GM19238 (cell line): ENCODE results near the gene EXOC1L.
A peak's percentile ranks its signal among the peaks of the same experiment; 100 is the strongest.
"Not testable (repeated sequence)": the region's sequence is repeated elsewhere in the genome, so short reads cannot be mapped to it uniquely, and the experiment has no call there.

Experiments
- DNase-seq: peaks from one replicate; pipeline ENCODE4 v3.0.0; 2011; ENCODE audit warnings: low spot score; ENCODE audit not compliant: insufficient read length

EXOC1L gene

DNA sequence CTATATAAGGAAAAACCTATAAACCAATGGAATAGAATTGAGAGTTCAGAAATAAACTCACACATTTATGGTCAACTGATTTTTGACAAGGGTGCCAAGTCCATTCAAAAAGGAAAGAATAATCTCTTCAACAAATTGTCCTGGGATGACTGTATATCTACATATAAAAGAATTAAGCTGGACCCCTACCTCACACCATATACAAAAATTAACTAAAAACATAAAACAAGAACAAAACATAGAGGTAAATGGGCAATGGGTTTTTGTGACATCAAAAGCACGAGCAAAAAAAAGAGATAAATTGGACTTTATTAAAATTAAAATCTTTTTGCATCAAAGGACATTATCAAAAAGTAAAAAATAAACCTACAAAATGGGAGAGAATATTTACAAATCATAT lies 18.3 kb downstream of the EXOC1L start:
- no peak for DNase-seq

DNA sequence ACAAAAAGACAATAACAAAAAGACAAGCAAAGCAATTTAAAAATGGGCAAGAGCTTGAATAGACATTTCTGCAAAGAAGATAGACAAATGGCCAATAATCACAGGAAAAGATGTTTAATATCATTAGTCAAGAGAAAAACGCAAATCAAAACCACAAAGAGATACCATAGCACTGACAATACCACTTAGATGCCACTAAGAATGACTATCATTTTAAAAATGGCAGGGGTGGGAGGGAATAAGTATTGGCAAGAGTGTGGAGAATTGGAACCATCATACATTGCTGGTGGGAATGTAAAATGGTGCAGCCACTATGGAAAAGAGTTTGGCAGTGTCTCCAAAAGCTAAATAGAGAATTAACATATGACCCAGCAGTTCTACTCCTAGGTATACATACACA lies 18.8 kb downstream of the EXOC1L start:
- DNase-seq = no peak

DNA sequence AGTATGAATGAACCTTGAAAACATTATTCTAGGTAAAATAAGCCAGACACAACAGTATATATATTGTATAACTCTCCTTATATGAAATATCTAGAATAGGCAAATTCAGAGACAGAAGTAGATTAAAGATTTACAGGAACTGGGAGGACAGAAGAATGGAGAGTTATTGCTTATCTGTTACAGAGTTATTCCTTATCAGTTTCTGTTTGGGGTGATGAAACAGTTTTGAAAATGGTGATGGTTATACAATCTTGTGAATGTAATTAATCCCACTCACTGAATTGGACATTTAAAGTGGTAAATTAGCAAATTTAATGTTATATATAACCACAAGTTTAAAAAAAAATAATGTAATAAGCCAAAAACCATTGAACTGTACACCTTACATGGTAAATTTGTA lies 19.4 kb downstream of the EXOC1L start:
- no peak for DNase-seq

DNA sequence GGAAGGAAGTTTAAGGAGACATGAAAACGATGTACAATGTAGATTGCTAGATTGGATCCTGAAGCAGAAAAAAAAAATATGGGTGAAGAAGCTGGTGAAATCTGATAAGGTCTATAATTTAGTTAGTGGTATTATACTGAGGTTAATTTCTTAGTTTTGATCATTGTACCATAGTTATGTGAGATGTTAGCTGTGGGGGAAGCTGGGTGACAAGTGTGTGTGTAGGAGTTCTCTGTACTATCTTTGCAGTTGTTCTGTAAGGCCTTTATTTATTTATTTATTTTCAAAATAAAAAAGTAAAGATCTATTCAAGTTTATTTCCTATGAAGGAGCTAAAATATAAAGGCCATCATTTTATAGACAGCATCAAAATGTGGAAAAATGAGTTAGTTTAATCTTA lies 21.4 kb downstream of the EXOC1L start:
- DNase-seq = no peak

DNA sequence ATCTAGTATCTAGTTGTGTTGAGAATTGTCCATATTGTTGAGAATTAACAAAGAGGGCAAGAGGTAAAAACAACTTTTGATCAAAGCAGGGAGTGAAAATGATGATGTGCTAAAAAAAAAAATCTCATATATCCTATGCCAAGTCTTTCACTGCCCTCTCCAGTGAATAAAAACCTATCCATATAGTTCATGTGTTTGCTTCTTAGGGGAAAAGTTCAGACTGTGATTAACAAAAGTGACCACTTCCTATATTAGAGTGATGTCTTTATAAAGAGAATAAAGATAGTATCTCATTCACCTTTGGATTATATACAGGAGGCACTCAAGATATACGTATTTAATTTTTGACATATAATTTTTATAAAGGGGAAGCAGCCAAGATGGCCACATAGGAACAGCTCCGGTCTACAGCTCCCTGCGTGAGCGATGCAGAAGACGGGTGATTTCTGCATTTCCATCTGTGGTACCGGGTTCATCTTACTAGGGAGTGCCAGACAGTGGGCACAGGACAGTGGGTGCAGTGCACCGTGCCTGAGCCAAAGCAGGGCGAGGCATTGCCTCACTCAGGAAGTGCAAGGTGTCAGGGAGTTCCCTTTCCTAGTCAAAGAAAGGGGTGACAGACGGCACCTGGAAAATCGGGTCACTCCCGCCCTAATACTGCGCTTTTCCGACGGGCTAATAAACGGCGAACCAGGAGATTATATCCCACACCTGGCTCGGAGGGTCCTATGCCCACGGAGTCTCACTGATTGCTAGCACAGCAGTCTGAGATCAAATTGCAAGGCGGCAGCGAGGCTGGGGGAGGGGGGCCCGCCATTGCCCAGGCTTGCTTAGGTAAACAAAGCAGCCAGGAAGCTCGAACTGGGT lies 22.0 kb downstream of the EXOC1L start:
- not testable (repeated sequence) for DNase-seq

DNA sequence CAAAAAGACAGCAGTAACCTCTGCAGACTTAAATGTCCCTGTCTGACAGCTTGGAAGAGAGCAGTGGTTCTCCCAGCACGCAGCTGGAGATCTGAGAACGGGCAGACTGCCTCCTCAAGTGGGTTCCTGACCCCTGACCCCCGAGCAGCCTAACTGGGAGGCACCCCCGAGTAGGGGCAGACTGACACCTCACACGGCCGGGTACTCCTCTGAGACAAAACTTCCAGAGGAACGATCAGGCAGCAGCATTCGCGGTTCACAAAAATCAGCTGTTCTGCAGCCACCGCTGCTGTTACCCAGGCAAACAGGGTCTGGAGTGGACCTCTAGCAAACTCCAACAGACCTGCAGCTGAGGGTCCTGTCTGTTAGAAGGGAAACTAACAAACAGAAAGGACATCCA lies 22.7 kb downstream of the EXOC1L start:
- not testable (repeated sequence) for DNase-seq

DNA sequence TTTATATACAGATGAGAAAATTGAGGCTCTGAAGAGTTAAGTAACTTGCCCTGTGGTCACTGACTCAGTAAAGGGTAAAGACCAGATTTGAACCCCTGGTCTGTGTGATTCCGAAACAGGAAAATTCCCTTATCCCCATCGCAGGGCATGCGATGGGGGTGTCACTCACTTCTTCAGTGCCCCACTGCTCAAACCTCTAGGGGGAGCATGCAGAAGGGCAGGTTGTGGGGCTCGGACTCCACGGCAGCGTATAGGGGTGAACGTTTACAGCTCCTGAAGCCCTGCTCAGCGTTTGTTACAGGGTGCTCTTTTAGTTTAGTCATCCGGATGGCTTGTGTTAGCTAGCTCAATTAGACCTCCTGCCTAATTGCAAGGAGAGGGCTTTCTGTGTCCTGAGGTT lies 30.1 kb downstream of the EXOC1L start:
- DNase-seq = no peak

DNA sequence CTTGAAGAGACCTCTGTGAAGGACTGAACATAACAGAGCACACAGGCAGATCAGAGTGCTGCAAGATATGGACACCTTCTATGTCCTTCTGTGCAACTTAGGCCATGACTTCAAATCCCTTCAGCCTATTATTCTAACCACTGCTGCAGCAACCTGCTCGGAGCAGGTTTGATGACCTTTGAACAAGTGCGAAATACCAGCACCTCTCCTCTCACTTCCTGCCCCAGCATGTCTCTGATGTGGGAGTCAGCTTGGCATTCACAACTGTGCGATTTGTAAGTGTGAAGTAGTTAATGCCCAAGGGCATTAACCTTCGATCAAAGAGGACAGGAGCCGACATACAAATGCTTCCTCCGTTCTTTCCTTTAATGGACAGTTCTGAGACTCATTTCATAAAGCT lies 32.3 kb downstream of the EXOC1L start:
- DNase-seq = no peak

DNA sequence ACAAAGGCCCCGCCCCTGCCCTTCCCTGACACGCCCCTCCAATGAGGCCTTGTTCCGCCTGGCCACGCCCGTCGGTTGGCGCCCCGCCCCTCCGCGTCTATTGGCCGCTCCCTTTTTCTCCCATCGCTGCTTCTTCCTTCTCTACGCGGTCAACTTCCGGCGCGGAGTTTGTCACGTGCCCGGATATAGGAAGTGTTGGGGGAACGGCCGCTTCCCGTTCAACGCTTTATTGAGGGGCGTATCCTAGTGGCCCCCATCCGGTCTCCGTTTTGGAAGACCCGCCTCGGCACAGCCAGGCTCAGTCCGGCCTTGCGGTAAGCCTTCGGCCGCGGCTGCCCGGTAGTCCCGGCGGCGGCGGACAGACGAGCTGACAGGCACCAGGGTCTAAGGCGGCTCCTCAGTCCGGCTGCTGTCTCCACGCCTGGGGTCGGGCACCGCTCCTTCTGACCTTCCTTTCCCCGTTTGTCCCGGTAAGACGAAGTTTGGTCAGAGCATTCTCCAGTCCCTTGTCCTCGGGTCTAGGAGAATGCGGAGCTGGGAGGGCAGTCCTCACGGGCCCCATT lies 34.0 kb downstream of the EXOC1L start, which contains the start of gene EXOC1:
TSS of gene EXOC1 (plus strand) at position 165 of the 563 bp plus-strand sequence. CDS start 4,676 bp downstream, outside the sequence.
- peak; percentile 73 for DNase-seq

DNA sequence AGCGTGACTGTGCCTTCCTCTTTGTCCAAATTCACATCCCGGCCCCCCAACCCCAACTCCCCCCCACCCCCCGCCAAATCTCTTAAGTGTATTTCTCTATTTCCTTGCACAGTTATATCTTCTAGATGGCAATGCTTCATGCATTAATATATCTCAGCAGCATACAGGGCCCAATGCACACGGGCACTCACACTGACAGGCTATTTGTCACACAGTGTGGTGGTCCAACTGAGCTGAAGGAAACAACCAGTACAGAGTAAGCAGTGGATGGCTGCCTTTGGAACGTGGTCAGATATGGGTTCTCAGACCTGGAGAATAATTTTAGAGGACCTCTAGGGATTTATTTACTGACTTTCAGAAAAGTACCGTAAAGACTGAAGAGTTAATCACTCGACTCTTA lies 34.5 kb downstream of the EXOC1L start:
- DNase-seq = no peak

DNA sequence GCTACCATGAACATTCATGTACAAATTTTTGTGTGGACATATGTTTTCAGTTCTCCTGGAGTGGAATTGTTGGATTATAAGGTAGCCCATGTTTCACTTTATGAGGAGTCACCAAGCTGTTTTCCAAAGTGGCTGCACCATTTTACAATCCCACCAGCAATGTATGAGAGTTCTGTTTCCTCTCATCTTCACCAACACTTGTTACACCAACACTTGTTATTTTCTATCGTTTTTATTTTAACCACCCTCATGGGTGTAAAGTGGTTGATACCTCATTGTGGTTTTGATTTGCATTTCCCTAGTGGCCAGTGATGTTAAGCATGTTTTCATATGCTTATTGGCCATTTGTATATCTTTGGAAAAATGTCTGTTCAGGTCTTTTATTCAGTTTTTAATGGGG lies 38.0 kb downstream of the EXOC1L start:
- DNase-seq = no peak

DNA sequence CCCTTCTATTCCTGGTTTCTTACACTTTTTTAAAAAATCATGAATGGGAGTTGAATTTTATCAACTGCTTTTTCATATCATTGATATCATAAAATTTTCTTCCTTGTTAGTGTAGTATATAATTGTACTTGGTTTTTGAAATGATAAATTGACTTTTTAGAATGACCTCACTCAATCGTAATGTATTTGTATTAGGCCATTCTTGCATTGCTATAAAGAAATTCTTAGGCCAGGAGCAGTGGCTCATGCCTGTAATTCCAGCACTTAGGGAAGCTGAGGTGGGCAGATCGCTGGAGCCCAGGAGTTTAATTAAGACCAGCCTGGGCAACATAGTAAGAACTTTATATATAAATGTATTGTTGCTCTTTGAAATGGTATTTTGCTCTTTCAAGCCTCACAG lies 40.1 kb downstream of the EXOC1L start:
- no peak for DNase-seq

DNA sequence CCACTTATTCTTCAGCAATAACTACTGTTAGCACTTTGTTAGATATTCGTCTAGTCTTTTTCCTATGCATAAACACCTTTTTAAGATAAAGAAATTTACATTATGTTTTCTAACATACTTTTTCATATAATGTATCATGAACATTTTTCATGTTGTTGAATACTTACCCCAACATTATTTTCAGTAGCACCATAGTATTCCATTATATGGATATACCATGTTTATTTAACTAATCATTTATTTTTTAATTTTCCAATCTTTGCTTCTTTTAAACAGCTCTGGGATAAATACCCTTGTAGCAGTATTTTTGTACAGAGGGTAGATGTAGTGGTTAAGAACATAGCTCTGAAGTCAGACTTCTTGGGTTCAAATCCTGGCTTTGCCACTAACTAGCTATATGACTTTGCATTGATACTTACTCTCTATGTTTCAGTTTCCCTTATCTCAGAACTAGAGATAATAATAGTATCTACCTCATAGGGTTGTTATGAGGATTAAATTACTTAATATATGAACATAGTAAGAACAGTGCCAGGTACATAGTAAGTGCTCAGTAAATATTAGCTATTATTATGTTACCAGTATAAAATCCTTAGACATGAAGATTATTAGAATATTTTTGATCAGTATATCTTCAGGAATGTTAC lies 45.1 kb downstream of the EXOC1L start:
- DNase-seq = no peak

DNA sequence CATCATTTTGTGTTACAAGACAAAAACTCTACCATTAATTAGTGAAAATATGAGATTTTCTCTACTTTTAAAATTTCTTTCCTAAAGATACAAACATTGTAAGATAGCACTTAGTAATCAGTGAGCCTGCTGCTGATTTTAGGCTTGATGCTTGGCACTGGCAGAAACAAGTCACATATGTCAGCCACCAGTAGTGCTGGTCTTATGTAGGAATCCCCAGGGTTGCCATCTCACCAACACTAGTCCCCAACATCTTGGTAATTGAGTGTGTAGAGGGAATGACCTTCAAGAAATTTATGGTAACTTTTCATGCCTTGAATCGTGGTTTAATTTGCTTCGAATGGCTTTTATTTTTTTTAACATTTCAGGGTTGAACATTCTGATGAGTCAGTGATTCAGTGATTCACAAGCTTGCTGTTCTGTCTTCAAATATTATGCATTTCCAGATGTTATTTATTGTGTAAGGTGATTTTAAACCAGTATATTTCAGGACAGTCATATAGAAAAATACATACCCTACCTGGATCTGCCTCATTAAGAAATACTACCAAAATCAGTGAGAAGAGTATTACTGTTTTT lies 45.7 kb downstream of the EXOC1L start:
- DNase-seq = no peak

DNA sequence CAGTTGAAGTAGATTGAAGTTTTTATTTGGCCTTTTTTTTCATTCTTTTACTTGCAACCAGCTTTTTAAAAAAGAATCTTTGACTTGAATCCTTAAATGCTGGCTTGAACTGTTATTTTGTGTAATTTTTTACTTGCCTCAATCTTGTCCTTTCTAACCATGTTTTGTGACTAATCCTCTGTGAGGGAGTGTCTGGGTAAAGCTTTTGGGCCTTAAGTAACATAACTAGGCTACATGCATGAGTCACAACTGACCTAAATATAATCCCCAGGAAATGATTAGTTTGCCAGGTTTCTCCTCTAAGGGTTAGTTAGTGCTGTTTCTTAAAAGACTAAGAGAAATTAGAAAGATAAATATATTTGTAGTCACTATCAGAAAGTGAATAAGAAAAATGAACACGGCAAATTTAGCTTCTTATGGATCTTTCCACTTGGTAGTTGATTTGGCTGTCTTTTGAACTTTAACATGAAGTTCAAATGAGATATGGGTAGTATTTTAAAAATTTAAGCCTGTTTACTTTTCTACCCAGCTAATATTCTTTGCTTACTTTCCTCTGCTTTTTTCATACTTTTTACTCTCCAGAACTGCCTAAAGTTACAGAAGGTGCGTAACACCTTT lies 46.8 kb downstream of the EXOC1L start:
- no peak for DNase-seq

DNA sequence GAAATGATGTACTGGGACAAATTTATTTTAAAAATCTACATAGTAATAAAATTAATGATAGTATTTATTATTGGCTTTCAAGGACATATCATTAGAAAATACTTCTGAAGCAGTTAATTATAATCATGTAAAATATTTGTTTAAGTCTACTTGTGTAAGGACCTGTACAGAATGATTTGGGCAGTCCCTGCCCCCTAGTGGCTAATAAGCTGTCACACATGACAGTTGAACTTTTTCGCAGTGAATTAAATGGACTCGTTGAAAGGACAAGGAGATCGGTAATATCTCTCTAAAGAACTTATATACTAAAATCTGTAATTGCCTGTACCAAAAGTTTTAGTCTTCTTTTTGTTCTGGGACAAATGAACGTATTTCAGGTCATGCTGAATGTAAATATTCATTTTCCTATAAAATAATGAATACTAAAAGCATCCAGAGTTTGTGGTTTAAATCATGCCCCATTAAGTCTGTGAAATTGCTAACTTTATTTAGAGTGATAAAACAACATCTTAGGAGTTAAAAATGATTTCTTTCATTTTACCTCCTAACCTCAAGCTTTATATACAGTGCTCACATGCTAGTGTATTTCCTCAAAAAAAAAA lies 47.5 kb downstream of the EXOC1L start:
- no peak for DNase-seq

DNA sequence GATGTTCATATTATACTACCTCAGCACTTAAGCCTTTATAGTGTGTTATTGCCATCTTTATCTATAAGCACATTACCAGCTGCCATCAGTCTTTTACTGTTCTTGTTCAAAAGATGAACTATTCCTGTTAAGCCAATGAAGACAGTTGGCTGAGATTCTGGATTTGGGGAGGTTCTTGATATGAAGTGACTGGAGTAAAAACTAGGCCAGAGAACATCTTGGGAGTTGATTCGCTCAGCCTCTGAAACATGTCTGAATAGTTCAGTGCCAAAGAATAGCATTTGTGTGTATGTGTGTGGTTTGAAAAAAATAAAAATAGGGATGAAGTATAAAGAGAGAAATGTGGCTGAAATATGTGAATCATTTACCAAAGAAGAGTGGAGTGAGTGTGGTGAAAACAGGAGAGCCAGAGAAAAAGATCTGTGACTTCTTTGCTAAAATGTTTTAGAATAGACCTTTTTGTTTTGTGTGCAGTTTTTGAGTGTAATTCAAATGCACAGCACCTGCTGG lies 49.0 kb downstream of the EXOC1L start:
- no peak for DNase-seq

DNA sequence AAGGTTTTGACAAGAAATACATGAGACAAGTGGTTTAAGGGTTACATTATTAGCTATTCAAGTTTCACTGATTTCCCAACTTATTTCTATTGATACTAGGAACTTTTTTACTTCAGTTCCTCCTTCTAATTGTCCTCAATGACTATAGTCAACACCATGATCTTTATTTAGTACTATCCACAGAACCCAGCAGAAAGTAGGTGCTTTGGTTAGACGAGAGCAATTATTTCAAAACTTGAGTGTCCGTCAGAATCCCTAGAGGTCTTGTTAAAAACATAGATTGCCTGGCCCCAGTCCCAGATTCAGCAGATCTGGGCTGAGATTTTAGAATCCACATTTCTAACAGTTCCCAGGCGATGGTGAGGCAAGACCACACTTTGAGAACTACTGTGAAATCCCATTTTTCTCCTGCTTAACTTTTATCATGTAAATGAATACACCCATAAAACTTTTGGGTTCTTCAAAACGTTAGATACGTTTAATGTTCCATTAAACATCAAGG lies 51.8 kb downstream of the EXOC1L start:
- DNase-seq = no peak

DNA sequence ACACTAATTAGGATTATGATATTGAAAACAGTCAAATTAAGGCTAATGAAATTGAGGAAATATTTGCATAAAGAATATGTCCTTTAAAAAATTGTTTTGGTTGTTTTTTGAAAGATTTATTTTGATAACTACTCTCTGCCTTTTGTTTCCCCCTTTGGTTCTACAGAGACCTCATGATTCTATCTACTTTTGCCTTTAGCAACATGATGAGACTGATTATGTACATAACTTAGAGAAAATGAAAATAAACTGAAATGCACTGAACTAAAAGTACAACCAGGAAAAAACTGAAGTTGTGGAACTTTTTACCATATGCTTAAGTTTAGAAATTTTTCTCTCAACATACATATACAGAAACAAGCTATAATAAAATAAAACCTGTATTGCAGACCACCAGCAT lies 55.2 kb downstream of the EXOC1L start:
- no peak for DNase-seq

DNA sequence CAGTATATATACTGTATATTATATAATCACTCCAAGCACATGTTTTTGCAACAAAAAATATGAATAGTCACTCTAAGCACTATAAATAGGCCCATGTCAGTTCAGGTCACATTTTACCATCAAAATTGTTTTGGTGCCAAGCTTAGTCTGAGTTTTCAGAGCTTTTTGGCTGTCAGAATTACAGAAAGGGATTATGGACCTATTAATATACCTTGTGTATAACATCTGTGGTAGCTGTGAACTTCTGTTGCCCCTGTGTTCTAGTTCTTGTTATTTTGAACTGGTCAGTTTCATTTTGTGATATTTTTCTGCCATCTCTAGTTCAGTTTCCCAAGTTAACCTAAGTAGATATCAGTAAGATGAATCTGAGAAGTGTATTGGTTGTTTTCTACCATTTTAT lies 56.8 kb downstream of the EXOC1L start:
- no peak for DNase-seq

DNA sequence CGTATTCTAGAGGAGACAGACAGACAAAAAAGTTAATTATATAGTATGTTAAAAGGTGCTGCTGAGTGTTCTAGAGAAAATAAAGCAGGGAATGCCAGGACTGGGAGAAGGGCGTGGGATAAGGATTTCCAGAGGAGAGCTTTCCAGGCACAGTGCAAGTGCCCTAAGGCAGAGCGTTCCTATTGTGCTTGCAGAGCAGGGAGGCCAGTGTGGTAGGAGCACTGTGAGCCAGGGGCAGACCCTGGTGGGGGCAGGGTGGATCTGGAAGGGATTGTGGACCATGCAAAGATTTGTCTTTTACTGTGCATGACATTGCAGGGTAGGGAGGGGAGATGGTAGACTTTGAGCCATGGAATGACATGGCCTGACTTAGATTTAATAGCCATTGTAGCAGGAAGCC lies 59.6 kb downstream of the EXOC1L start:
- no peak for DNase-seq
